ENCODE data around the gene ADGRV1.

Gene ADGRV1

GRCh38 chr5:91144491-91145332 lies 586.1 kb downstream of the ADGRV1 start:
- H3K4me3 ChIP-seq (ENCODE audit: low read length), result no peak overlapping the region
- no peak for DNase-seq (ENCODE audit: low read depth, low spot score)

DNA sequence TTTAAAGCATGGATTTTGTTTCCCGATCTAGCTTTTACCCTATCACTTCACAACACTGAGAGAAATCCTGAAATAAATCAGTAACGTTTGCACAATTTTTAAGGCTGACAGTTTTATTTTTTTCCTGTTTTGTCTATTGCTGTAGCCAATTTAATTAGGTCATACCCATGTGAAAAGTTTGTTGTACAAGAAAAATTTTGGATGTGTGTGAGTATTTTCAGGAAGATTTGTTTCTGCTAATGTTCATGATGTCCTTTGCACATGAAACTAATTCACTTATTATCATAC lies 586.7 kb downstream of the ADGRV1 start:
- no peak overlapping the region for H3K4me3 ChIP-seq (ENCODE audit: low read length)
- DNase-seq (ENCODE audit: low read depth, low spot score), result no peak

GRCh38 chr5:91146230-91146629 lies 587.6 kb downstream of the ADGRV1 start:
- H3K4me3 ChIP-seq (ENCODE audit: low read length), result no peak overlapping the region
- no peak for DNase-seq (ENCODE audit: low read depth, low spot score)

GRCh38 chr5:91146905-91147600 lies 588.5 kb downstream of the ADGRV1 start:
- no peak for DNase-seq (ENCODE audit: low read depth, low spot score)
- H3K4me3 ChIP-seq (ENCODE audit: low read length), result no peak overlapping the region

DNA sequence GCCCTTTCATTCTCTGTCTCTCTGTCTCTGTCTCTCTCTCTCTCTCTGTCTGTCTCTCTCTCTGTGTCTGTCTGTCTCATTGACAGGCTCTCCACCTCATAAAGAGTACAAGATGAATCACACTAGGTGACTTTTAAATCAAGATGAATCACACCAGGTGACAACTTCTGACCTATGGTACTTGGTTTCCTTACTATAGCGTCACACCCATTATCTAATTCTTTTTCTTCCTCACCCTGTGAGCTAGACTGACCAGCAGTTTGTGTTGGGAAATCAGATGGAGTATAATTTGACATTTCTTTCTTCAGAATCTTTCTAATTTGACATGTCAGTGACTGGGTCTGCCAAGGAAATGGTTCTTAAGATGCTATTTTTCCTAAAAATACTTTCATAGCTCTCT lies 591.6 kb downstream of the ADGRV1 start:
- H3K4me3 ChIP-seq (ENCODE audit: low read length), result no peak overlapping the region
- DNase-seq (ENCODE audit: low read depth, low spot score), result no peak

DNA sequence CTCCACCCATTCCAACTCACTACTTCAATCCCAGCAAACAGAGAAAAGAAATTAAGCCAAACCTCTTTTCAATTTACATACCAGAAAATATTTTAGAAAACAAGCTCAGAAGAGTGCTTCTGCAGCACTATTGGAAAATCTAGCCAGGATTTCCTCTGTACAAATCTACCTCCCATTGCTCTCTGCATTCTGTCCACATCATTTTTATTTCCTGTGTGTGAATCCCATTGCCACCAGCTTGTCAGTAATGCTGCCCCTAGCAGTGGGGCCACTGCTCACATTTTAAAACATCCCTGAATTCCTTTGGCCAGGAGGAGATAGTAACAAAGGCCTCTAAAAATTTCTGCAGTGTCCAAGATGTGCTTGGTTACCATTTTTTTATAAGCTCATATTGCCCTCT lies 592.0 kb downstream of the ADGRV1 start:
- no peak for DNase-seq (ENCODE audit: low read depth, low spot score)
- no peak overlapping the region for H3K4me3 ChIP-seq (ENCODE audit: low read length)

DNA sequence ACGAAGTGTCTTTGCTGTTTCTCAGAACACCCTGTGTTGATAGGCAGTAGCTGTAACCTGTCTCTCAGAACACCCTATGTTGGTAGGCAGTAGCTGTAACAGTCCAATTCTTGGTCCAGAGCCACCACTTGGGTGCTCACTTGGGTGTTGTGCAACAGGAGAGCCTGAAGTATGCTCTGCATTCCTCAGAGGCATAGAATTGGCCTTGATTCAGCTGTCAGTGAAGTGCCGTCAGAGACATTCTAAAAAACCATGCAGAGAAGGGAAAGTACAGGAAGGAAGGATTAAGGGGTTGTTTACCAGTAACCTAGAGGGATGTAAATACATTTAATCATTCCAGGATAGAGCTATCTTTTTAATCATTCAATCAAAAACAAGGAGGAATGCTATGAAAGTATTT lies 593.4 kb downstream of the ADGRV1 start:
- H3K4me3 ChIP-seq (ENCODE audit: low read length), result no peak overlapping the region
- no peak for DNase-seq (ENCODE audit: low read depth, low spot score)

GRCh38 chr5:91154338-91154737 lies 595.7 kb downstream of the ADGRV1 start:
- DNase-seq (ENCODE audit: low read depth, low spot score), result no peak

GRCh38 chr5:91155274-91155673 lies 596.7 kb downstream of the ADGRV1 start:
- DNase-seq (ENCODE audit: low read depth, low spot score), result no peak

More at GRCh38 chr5:91154338-91154737, 595.7 kb downstream of the ADGRV1 start:
- H3K4me3 ChIP-seq (ENCODE audit: low read length), result no peak overlapping the region

GRCh38 chr5:91156242-91156641 lies 597.6 kb downstream of the ADGRV1 start:
- no peak for DNase-seq (ENCODE audit: low read depth, low spot score)

More at GRCh38 chr5:91155274-91155673, 596.7 kb downstream of the ADGRV1 start:
- H3K4me3 ChIP-seq (ENCODE audit: low read length), result no peak overlapping the region

DNA sequence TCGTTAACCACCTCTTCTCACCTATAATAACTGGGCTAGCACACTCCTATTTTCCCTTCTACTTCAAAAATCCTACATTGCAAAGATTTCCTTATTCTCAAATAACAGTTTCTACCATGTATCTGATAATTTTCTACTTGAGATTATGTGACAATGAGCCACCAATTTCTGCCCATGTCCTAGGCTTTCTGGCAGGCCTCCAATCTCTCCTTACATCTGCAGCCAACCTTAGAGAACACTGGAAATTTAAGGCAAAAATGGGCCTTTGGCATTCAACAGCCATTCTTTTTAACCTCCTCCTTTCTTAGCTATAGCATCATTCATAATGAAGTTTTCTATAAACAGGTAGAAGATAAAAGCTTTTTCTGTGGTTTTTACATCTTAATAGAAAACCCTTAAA lies 599.4 kb downstream of the ADGRV1 start:
- H3K4me3 ChIP-seq (ENCODE audit: low read length), result no peak overlapping the region
- DNase-seq (ENCODE audit: low read depth, low spot score), result no peak

More at GRCh38 chr5:91156242-91156641, 597.6 kb downstream of the ADGRV1 start:
- H3K4me3 ChIP-seq (ENCODE audit: low read length), result no peak overlapping the region

DNA sequence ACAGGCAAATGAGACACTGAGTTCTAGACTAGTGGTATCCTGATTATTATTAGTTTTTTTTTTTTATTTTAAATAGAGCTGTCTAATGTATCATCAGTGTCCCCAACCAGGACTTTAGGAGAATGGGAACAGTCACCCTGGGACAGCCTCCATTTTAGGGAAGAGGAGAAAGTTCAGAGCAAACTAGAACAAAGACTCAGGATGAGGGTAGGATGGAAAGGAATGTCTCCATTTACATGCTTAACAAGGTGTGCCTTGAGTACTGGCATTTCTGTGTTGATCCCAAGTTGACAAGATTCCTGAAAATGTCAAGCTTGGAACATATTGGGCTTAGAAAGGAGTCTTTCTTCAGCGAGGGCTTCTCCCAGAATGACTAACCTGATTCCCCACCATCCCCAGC lies 601.0 kb downstream of the ADGRV1 start:
- DNase-seq (ENCODE audit: low read depth, low spot score), result no peak
- H3K4me3 ChIP-seq (ENCODE audit: low read length), result no peak overlapping the region

- DNase-seq (ENCODE audit: low read depth, low spot score), result no peak
- no peak overlapping the region for H3K4me3 ChIP-seq (ENCODE audit: low read length)
Measured at GRCh38 chr5:91160714-91161285, 602.2 kb downstream of the ADGRV1 start.

DNA sequence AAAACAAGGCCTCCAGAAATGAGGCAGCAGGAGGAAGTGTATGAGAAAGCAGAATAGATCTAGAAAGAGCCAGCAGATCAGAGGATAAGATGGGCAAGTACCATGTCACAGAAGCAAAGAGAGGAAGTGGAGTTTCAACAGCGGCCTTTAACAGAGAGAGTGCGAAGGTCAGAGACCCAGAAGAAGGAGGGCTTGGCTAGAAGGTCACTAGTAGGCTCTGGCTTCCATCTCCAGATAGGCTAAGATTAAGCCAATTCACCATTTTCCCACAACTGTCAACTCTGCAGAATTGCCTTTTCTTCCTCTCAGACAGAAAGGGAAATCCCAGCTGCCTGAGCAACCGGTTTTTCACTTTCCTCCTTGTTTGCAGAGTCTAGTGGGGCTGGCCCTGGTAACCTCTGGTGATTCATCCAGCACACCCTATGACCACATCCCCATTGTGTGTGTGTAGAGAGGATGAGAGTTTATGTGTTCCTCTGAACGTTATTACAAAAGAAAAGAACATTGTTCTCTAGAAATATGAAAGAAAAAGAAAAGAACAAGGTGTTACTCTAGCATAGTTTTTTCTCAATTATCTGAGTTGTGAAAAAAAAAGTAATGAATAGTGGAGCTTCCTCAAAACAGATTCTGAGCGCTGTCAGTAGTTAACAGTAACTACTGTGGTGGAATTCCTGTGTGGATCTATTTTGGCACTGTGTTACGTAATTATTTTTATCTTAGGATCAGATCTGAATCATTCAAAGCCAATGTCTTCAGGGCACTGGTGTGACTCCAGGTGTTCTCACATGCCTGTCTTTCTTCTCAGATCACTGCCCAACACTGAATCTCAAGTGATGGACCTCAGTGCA lies 604.2 kb downstream of the ADGRV1 start:
- H3K4me3 ChIP-seq (ENCODE audit: low read length), result no peak overlapping the region
- DNase-seq (ENCODE audit: low read depth, low spot score), result no peak

GRCh38 chr5:91164424-91164823 lies 605.8 kb downstream of the ADGRV1 start:
- DNase-seq (ENCODE audit: low read depth, low spot score), result no peak

GRCh38 chr5:91166059-91166807 lies 607.6 kb downstream of the ADGRV1 start:
- H3K4me3 ChIP-seq (ENCODE audit: low read length), result no peak overlapping the region
- DNase-seq (ENCODE audit: low read depth, low spot score), result no peak

More at GRCh38 chr5:91164424-91164823, 605.8 kb downstream of the ADGRV1 start:
- H3K4me3 ChIP-seq (ENCODE audit: low read length), result no peak overlapping the region

DNA sequence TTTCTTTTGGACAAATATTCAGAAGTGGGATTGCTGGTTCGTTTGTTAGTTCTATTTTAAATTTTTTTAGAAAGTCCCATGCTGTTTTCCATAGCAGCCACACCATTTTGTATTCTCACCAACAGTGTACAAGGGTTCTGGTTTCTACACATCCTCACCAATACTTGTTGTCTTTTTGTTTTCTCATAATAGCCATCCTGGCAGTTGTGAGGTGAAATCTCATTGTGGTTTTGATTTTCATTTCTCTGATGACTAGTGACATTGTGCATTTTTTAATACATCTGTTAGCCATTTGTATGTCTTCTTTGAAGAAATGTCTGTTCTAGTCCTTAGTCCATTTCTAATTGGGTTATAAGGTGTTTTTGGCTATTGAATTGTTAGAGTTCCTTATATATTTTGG lies 610.3 kb downstream of the ADGRV1 start:
- no peak for DNase-seq (ENCODE audit: low read depth, low spot score)
- no peak overlapping the region for H3K4me3 ChIP-seq (ENCODE audit: low read length)

DNA sequence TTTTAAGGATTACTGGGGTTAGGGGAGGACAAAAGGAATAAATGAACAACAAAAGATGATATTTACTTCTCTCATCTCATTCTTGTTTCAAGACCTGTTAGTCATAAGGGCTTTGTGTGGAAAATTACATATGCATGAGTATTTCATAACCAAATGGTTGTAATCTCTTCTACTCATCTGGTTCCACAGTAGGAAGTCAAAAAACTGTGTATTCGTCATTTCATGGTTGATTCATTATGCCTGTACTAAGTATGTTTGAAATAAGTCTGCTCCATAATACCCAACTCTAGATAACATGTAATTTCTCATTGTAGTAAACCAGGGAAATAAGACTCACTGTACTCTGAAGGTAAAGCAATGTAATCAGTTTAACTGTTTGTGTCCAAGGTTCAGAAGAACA lies 611.7 kb downstream of the ADGRV1 start:
- H3K4me3 ChIP-seq (ENCODE audit: low read length), result no peak overlapping the region
- DNase-seq (ENCODE audit: low read depth, low spot score), result no peak

- DNase-seq (ENCODE audit: low read depth, low spot score), result no peak
- H3K4me3 ChIP-seq (ENCODE audit: low read length), result no peak overlapping the region
Measured at GRCh38 chr5:91171322-91171721, 612.7 kb downstream of the ADGRV1 start.

All from Jurkat, Clone E6-1 (cell line).